UCSD-AML1 (cell line): ENCODE data around the gene GDF15.

Experiments
- DNase-seq: peaks from one replicate; lab custom pipeline; 2025; ENCODE audit not compliant: unreplicated experiment; lab: John Stamatoyannopoulos, UW

GDF15 gene

DNA sequence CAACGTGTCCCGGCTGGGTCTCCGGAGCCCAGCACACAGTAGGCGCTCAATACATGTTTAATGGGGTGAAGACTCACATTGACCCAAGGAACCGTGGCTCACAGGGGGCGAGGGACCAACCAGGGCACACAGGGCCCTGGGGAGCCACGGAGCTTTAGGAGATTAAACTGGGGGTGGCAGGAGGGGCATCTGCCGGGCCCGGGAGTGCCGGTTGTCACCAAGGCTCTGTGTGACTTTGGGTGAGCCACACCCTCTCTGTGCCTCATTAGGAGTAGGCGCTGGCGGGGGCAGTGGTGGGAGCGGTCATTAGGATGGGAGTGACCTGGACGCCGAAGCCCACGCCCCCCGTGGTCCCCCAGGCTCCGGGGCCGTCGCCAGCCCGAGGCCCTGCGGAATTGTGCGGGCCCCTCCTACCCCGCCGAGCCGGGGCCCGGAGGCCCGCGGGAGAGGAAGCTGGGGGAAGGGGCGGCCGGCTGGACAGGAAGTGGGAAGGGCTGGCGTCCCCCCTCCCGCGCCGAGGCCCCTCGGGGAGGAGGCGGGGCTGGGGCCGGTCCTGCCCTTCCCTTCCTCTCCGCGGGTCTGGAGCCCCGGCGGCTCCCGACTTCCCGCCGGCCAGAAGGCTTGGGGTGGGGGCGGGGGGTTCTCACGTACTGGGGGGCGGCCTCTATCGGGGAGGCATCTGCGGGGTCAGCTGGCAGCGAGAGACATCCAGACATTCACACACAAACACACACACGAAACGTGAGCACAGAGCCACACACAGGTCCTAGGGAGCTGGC lies 31.5 kb downstream of the GDF15 start:
- peak; percentile 95 for DNase-seq

DNA sequence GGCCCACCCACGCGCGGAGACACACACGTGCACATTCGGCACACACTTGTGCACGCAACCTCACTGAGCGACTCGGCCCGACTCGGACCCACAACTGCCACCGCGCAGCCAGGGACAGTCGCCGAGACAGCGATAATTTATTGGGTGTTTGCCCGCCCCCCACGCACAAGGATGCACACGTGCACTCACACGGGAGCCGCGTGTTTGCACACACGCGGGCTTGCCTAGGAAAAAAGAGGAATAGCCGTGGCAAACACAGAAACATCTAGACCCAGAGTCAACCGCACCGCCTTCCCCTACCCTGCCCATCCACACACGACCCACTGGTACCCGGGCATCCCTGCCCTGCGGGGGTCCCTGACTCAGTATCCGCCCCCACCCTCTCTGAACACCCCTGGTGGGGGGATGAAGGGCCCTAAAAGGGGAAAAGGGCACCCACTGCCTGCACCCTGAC lies 32.1 kb downstream of the GDF15 start:
- no peak for DNase-seq

DNA sequence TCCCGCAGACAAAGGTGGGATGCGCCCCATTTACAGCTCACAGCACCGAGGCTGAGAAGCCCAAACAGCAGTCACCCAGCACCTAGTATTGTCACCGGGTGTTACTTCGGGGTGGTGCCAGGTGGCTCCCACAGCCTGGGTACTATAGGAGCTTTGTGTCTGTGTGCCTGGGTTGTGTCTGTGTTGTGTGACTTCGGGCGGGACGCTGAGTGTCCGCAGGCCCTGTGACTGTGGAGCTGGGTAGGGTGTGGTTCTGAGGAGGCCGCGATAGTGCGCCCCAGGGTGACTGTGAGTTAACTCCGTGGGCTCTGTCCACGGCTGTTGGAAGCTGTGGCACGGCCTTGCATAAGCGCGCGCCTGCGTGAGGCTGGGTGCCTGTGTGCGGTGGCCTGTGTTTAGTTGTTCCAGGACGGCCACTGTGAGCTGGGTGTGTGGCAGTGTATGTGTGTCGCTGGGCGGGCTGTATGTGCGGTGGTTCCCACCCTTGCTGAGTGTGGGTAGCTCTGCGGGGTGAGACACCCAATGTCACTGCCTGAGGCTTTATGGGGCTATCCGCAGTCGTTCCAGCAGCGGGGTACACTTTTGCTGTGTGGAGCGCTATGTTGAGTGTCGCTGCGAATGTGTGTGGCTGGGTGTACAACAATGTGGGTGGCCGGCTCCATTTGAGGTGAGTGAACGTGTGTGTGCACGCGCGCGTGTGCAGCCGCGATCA lies 32.7 kb downstream of the GDF15 start:
- peak; percentile 70 for DNase-seq

DNA sequence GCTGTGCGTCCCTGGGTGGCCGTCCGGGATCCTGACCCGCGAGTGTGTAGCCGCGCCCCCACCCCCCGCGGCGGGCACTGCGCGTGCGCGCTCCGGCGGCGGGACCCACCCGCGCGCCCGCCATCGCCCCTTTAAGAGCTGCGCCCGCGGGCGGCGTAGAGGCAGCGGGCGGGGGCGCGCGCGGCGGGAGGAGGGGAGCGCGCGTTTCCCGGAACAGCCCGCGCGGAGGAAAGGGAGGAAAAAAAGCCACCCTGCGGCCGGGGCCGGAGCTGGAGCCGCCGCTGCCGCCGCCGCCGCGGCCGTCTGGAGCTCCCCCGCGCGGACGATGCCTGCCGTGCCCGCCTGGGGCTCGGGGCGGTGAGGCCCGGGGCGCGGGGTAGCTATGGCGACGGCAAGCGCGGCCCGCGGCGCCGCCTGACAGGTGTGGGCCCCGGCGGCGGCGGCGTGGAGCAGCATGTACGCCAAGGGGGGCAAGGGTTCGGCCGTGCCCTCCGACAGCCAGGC lies 33.3 kb downstream of the GDF15 start, which contains the start of gene SSBP4:
Gene SSBP4, plus strand, starts transcription at position 204 of the 504 bp plus-strand sequence. Its CDS starts 251 bp downstream, at position 455.
- DNase-seq: peak; percentile 91

DNA sequence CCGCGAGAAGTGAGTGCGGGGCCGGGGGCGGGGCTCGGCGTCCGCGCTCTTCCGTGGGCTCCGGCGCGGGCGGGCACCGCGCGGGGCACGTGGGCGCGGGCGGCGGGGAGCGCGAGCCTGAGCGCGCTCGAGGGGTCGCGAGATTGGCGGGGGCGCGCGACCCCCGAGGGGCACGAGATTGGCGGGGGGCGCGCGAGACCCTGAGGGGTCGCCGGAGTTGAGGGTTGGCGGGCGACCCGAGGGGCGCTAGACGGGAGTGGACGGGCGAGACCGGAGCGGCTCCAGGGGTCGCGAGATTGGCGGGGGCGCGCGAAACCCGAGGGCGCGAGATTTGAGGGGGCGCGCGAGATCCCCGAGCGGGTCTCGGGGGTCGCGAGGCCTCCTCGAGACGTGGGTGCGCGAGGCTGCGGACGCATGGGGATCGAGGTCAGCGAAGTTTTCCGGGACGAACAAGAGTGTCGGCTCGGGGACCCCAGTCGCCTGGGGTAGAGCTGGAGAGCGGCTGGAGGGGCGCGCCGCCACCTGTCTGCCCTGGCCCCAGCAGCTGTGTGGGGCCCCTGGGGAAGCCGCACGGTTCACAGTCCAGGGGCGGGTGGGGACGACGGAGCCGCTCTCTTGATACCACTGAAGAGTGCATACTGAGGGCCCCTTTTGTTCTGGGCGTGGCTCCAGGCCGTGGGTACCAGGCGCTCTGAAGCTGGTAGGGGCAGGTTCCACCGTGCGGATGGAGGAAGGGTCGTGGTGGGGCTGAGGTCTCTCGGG lies 33.9 kb downstream of the GDF15 start:
- DNase-seq: peak; percentile 58

DNA sequence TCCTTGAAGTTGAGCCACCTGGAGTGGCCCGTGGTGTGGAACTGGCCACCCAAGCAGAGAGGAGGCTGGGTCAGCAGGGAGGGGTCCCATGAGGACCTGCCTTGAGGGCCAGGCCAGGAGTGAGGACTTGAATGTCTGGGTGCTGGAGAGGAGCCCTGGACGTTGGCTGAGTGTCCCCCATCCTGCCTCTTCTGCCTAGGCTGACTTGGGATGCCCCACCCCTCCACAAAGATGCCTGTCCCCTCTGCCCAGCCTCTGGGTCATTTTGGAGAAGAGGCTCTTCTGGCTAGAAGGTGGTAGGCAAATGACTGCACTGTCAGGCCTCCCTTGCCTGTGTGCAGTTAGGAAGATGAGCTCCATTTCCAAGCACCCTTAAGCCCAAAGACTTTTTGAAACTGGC lies 35.0 kb downstream of the GDF15 start:
- no peak for DNase-seq

DNA sequence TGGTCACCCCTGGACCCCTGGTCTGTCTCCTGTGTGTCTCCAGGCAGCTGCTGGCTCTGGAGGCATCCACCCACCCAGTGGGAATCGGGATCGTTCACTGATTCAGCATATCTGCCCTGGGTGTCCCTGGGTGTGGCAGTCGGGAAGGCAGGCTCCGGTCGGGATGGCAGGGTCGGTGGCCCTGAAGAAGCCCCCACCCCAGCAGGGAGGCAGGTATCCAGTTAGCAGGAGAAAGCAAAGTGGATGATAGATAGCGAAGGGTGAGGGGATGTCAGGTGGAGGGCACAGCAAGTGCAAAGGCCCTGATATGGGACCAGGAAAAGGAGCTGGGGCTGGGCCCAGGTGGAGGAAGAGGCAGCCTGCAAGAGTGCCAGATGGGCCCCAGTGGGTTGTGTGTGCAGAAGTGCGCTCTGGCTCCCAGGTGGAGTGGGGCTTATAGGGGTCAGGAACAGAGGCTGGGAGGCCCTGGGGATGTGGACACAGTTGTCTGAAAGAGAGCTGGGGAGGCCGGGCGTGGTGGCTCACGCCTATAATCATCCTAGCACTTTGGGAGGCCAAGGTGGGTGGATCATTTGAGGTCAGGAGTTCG lies 35.5 kb downstream of the GDF15 start:
- no peak for DNase-seq

DNA sequence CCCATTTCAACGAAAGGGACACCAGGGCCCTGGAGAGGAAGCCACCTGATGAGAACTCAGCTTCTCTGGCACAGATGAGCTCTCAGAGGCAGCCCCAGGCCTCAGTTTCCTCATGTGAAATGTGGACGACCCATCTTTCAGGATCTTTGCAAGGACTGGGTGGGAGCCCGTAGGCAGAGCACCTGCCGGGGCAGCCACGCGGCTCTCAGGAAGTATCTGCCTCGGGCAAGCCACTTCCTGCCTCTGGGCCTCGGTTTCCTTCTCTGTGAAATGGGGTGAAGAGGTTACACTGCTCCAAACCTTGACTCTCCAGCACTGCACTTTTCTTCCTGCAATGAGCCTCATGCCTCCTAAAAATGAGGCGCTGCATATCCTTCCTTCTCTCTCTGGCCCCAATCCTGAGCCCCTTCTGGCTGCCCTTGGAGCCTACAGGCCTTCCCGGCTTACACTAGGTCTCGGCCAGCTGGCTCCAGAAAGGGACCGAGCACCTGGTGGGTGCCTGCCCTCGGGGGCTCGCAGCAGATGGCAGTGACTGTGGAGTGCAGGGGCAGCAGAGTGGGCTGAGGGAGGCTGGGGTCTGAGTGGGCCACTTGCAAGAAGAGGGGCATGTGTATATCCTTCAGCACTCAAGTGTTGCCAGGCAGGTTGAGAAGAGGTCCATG lies 36.7 kb downstream of the GDF15 start:
- DNase-seq: no peak

DNA sequence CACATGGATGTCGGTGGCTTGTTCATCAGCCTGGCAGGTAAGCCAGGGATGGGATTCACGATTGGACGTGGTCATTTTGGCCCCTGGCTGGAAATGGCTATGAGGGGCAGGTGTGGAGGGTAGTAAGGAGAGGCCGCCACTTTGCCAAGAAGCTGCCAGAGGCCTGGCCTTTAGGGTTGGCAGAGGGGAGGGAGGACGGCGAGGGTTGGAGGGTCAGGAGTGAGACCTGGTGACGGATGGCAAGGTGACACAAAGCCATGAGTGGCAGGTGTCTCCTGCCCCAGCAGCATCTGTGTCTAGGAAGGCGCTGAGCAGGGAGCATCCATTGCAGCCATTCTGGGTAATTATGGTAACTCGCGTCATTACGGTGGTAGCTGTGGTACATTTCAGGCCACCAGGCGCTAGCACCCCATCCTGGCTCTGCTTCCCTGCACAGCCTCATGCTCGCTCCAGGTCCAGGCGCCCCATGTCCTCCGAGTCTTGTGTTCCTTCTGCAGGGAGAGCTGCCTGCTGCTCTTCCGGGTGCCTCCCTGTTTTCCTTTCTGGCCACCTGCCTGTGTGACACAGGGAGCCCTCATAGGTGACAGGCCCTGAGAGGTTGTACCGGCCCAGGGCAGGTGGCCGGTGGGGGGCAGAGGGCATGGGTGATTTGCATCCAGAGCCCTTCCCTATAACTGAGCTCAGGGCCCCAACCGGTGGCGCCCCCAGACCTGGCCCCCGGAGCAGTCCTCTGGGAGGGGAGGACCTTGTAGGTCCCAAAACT lies 37.5 kb downstream of the GDF15 start:
- no peak for DNase-seq

DNA sequence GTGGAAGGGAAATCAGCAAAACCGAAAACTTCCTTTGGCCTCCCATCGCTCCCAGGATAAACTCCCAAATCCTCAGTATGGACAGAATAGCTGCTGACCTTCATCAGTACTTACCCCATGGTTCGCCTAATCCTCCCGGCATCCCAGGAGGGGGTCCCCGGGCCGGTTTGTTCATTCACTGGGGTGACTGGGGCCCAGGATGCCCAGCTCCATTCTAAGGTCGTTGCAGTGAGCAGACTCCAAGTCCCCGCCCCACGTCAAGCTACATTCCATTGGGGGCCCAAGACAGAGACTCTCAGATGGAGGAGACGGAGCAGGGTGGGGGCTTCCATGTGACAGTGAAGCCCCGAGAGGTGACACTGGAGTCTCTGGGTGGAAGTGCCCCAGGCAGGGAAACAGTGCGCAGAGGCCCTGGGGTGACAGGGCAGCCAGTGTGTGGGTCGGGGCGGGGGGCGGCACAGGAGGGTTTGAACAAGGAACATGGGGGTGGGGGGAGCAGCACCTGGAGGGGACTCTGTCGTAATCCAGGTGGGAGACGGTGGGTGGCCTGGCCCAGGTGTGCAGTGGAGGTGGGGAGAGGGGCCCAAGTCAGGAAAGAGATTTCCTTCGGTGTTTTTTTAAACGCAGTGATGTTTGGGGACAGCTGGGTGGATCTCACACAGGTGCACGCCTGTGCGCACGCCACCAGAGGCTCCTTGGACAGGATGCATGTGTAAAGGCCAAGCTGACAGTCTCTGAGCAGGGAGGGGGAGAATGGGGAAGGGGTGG lies 38.3 kb downstream of the GDF15 start:
- no peak for DNase-seq

DNA sequence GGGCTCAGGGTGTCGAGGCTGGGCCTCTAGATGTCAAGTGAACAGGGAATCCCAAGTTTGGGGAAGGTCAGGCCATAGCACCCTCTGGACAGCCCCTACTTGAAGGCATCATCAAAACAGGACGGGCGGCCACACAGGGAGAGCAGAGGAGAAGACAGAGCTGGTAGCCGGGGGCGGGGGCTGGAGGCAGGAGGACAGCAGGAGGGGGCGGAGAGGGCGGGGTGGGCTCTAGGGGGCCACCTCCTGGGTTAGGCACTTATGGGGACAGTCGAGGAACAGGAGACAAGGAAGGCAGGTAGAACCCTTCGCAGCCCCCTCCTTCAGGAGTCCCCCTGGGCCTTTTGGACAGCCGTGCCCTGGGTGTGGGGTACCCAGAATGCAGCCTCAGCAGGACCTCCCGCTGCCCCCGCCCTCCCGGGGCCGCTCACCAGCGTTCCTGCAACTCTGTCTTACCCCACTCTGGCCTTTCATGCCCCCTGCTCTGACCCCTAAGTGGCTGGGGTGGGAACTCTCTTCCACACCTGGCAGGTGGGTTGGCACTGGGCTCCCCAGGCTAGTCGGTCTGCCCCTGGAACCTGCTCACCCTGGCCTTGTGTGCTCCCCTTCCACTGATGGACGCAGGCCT lies 39.0 kb downstream of the GDF15 start:
- no peak for DNase-seq

DNA sequence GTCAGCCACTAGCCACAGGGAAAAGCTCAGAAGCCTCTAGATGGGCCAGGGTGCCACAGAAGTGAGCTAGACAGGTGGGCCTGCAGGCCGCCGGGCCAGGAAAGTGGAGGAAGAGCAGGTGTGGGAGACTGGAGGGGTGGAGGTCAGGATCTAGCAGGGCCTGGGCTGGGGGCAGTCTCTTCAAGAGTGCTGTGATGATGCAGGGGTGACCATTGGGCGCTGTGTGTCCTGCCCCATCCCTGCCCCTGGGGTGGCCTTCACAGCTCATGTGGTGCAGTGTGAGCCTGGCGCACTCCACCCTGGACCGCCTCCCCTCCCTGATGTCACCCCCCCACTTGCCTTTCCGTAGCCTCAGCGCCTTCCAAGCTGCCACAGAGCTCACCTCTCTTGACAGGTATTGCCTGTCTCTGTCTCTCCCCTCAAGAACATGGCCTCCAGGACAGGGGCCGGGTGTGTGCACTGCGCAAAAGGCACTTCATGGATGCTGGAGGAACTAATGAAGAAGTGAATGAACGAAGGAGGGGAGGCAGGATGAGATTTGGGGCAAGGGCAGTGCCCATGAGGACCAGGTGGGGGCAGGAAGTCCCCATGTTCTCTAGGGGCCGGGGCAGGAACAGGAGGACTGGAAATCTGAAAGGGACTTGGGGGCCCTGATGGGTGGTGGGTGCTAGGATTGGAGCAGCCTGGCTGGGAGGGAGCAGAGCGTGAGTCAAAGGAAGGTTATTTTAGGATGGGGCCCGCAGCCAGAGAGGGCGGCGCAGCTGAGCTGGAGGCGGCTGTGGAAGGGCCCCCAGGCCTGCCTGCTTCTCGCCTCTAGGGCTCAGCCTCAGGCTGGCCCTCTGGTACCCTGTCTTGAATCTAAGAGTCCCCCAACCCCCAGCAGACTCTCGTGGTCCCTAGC lies 39.8 kb downstream of the GDF15 start:
- no peak for DNase-seq

DNA sequence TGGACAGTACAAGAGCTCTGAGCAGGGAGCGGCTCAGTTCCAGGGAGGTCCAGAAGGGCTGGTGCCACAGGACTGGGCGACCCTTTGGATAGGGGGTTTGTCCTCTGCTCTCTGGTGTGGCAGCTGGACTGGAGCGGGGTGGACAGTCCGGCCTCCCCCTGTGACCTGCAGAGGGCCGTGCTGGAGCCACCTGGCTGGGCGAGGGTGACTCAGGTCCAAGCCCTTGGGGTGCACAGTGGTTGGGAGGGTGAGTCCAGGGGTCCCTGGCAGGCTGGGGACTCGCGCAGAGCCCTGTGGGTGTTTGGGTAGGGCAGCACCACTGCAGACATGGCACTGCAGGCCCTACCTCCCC lies 40.4 kb downstream of the GDF15 start:
- no peak for DNase-seq

DNA sequence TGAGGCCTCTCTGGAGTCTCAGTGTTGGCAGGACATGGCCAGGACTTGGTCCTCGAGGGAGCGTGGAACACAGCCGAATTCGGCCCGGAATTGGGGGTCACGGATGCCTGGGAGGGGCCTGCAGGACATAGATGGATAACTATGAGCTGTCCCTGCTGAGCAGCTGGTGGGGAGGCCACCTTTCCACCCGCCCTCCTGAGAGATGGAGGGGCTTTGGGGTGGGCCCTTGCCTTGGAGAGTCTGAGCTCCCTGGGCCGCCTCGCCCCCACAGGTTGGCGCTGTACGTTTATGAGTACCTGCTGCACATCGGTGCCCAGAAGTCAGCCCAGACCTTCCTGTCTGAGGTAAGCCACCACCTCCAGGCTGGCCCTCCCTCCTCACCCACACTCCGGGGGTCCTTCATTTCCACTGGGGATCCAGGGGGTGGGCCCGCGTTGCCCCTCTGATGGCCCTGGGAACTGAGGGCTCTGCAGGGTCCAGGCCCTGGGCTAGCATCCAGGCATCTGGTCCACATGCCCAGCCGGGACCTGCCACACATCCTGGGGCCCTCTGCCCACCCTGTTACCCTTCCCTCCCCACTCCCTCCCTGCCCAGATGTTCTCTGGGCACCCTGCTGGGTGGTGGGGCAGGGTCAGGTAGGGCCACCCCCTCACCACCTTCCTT lies 41.3 kb downstream of the GDF15 start:
- DNase-seq: no peak

DNA sequence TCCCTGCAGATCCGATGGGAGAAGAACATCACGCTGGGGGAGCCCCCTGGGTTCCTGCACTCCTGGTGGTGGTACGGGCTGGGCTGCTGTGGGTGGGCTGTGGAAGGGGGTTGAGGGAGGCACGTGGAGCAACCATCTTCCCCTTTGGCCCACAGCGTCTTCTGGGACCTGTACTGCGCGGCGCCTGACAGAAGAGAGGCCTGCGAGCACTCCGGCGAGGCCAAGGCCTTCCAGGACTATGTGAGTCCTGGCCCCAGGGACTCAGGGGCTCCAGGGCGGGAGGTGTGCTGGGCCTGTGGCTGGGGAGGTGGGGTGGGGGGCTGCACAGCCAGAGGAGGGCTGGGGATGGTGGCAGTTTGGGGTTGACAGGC lies 41.8 kb downstream of the GDF15 start:
- DNase-seq: no peak

DNA sequence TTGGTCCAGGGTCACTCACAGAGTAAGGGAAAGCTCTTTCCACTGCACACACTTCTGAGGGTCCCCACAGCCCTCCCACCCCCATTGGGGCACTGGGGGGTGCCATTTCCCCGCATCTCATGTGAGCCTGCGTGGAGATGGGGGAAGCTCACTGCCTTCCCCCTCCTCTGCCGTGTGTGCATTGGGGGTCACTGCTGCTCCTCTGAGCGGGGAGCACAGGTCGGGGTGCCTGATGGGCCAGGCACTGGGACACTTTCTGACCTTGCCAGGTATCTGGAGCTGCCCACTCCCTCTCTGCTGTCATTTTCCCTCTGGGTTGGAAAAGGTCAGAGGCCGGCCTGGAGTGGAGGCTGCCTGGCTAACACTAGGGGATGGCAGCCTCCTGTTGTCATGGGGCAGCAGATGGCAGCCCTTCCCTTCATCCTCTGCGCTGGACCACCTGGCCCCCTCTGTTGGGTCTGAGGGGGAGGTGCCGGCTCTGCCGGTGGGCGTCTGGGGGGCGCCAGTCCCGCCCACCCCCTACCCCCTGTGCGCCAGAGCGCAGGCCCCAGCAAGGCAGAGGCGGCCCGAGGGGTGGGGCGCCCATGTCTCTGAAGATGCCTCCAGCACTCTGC lies 42.3 kb downstream of the GDF15 start:
- no peak for DNase-seq
